NCI-H1417 (cell line): ENCODE results near the gene TTC17.

Source experiments
- DNase-seq, 3 experiments: peaks; one replicate each; lab custom pipeline; 2025; lab: John Stamatoyannopoulos, UW

TTC17 gene

GRCh38 chr11:43532041-43532440 is 173.3 kb downstream of the TTC17 start:
- no peak for DNase-seq

GRCh38 chr11:43537833-43538615 is 179.3 kb downstream of the TTC17 start:
- DNase-seq = no peak

- no peak for DNase-seq
Observed at GRCh38 chr11:43541993-43542392, 183.3 kb downstream of the TTC17 start.

- DNase-seq = peak in 1 of 3 experiments; percentile 59
Observed at GRCh38 chr11:43542750-43543712, 184.3 kb downstream of the TTC17 start.
